Islet precursor cell (in vitro differentiated cells): ENCODE measurements around the gene ATG9A.
A peak's percentile ranks its signal among the peaks of the same experiment; 100 is the strongest.

Source experiments
- DNase-seq: peaks from one replicate; pipeline ENCODE4 v3.0.0-alpha.2; 2018

The ATG9A gene

DNA sequence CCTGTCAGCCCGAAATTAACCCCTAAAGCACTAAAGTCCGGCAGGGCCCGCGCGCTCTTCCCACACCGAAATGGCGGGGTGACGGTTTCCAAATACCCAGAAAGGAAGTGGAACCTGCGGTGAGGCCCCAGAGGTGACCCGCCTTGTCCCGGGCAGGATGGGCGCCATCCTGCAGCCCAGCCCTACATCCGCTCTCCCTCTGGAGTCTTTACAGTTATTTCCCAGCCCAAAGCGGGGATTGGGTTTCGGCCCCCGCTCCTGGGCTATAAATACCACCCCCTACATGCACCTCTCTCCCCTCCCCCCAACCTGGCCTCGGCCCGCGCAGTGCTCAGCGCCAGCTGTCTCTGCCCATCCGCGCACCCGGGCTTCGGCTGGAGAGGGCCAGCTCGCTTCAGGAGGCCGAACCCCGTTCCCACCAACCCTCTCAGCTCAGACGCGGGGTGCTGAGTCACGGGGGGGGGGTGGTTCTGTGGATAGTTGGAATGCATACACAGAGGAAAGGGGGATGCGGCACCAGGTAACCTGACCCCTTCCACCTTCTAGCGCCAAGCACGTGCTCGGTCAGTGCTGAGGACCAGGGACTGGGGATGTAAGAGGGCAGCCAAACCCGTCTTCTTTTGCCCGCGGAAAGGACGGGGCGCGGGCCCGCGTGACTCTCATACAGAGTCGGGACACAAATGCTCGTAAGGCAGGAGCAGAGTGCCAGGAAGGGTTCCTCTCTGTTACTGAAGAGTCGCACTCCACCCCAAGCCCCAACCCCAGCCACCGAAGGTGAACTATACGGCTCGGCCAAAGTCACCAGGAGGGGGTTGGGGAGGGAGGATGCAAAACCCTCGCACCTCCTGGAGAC, 23.7 kb upstream of the ATG9A start, which contains the start of gene TUBA4B:
TUBA4B (plus strand) TSS at position 344 of the 853 bp plus-strand sequence; CDS start at position 509, 165 bp downstream.
- peak; percentile 65 for DNase-seq

- no peak for DNase-seq
Measured at GRCh38 chr2:219252570-219252899, 23.1 kb upstream of the ATG9A start.

- no peak for DNase-seq
Measured at GRCh38 chr2:219252084-219252483, 22.6 kb upstream of the ATG9A start.

DNA sequence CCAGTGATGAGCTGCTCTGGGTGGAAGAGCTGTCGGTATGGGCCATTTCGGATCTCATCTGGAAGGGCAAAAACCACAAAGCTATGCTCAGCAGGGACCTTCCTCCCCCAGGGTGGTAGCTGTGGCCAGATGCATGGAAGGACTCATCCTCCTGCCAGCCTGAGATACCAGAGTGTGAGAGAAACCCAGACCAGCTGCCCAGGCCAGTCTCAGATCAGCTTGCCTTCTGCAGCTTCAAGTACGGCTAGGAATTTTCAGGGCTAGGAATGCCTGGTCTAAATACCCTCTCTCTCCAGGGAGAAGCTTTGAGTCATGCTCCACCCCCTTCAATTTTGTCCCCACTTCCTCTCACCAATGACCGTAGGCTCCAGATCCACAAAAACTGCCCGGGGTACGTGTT, 22.2 kb upstream of the ATG9A start:
- no peak for DNase-seq

DNA sequence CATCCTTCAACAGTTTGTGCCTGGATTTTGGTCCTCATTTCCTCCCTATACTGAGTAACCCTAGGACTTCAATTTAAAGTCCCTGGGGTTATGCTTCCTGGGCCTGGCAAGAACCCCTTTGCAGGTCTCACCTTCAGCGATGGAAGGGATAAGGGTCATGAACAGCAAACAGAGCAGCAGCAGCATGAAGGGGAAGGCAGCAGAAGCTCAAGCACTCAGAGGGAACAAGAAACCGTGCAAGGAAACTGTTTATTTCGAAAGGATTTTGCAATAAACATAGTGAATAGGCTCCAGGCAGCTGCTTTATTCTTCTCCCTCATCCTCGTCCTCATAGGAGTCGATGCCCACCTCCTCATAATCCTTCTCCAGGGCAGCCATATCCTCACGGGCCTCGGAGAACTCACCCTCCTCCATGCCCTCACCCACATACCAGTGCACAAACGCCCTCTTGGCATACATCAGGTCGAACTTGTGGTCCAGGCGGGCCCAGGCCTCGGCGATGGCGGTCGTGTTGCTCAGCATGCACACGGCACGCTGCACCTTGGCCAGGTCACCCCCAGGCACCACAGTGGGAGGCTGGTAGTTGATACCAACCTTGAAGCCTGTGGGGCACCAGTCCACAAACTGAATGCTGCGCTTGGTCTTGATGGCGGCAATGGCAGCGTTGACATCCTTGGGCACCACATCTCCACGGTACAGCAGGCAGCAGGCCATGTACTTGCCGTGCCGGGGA, 20.8 kb upstream of the ATG9A start:
- DNase-seq = no peak

DNA sequence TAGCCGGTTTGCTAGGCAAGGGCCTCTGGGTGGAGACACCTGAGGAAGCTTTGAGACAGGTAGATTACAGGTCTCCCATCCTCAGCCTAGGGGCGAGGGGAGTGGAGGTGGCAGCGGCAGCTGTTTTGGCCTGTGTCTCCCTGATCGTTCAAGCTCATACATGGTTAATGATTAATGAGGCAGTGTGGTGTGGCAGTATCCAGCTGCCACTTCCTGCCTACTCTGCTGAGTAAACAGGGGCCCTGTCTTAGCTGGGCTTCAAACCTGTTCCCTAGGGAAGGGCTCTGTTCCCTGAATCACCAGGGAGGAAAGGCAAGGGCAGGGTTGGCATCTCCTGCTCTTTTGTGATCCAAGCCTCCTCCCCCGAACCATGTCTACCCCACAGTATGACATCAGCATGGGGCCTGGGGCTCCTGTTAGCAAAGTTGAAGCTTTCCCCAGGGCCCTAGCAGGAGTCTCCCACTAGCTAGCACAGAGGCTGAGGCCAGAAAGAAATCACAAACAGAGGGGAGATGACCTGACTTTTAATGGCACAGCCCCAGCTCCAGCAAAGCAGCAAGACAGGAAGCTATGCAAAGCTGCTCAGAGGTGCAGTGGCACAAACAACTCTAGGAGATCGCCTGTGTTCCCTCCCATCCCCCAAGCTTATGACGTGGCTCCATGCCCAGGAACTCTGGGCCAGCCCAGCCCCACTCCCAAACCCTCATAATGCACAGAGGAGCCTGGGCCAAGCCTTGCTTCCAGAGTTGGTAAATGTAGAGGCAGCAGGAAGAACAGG, 20.0 kb upstream of the ATG9A start:
- DNase-seq = peak; percentile 61

- no peak for DNase-seq
Measured at GRCh38 chr2:219248845-219249202, 19.4 kb upstream of the ATG9A start.

DNA sequence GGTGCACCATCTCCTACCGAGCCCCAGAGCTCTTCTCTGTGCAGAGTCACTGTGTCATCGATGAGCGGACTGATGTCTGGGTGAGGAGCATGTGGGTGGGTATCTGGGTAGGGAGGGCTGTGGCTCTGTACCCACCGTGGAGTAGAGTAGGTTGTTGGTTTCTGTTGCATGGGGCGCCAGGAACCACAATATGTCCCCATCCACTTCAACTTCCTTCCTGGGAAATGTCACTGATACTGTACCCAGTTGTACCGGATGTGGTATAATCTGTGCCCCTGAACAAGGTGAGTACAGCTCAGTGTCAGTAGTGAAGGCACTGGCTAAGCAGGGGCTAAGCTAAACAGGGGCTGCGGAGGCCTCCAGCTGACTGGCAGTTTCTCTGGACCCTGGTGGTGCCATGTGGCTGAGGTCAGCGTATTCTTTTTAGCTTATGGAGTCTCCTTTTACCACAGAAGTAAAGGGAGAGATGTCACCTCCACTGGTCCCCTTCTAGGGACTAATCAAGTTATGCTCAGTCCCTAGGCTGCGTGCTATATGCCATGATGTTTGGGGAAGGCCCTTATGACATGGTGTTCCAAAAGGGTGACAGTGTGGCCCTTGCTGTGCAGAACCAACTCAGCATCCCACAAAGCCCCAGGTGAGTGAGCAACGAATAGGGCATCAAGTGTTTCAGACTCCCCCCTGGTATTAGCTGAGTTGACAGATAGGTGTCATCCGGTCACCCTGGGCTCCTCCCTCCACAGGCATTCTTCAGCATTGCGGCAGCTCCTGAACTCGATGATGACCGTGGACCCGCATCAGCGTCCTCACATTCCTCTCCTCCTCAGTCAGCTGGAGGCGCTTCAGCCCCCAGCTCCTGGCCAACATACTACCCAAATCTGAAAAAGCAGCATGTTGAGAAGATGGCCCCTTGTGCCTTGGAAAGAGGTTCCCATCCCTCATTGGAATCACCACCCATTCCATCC, 18.5 kb upstream of the ATG9A start:
- DNase-seq = no peak

DNA sequence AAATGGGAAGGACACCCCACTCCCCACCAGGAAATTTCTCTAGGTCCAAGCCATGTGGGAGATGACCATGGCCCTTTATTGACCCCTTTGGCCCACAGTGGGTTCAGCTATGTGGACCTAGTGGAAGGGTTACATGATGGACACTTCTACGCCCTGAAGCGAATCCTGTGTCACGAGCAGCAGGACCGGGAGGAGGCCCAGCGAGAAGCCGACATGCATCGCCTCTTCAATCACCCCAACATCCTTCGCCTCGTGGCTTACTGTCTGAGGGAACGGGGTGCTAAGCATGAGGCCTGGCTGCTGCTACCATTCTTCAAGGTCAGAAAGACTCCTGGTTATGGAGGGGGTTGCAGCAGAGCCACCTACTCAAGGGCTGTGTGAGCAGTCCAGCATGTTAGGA, 17.1 kb upstream of the ATG9A start:
- DNase-seq = no peak

GRCh38 chr2:219245899-219246230, 16.4 kb upstream of the ATG9A start:
- no peak for DNase-seq

GRCh38 chr2:219245148-219245898, 15.9 kb upstream of the ATG9A start, which contains the start of the genes GLB1L and STK16:
Gene GLB1L, minus strand, starts transcription at chr2:219245444. Its CDS starts 1,871 bp downstream, at chr2:219243573.
Gene STK16, plus strand, starts transcription at chr2:219245479. Its CDS starts 521 bp downstream, at chr2:219246000.
- DNase-seq = peak; percentile 97

GRCh38 chr2:219244789-219245147, 15.3 kb upstream of the ATG9A start:
- DNase-seq = no peak

GRCh38 chr2:219243291-219243761, 13.9 kb upstream of the ATG9A start:
- DNase-seq = no peak

DNA sequence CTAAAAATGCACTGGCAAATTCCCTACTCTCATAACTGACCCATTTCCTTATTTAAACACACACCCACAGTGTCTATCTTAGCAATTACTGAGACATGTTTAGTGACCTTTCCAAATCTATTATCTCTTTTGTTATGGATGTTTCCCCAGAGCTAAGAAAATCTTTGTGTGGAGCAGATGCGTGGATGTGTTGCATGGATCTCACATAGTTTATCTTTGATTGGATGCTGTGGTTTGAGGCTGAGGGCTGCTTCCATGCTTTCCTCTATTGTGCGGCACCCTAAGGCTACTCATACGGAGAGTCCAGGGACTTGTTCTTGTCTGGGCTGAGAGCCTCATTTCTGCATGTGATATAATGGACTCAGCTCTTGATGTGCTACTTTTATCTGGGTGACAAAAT, 4.9 kb upstream of the ATG9A start:
- DNase-seq = no peak

- DNase-seq = peak; percentile 85
Measured at GRCh38 chr2:219230059-219230540, 664 bp upstream of the ATG9A start.

- DNase-seq = no peak
Measured at GRCh38 chr2:219228911-219229304, 528 bp downstream of the ATG9A start.

DNA sequence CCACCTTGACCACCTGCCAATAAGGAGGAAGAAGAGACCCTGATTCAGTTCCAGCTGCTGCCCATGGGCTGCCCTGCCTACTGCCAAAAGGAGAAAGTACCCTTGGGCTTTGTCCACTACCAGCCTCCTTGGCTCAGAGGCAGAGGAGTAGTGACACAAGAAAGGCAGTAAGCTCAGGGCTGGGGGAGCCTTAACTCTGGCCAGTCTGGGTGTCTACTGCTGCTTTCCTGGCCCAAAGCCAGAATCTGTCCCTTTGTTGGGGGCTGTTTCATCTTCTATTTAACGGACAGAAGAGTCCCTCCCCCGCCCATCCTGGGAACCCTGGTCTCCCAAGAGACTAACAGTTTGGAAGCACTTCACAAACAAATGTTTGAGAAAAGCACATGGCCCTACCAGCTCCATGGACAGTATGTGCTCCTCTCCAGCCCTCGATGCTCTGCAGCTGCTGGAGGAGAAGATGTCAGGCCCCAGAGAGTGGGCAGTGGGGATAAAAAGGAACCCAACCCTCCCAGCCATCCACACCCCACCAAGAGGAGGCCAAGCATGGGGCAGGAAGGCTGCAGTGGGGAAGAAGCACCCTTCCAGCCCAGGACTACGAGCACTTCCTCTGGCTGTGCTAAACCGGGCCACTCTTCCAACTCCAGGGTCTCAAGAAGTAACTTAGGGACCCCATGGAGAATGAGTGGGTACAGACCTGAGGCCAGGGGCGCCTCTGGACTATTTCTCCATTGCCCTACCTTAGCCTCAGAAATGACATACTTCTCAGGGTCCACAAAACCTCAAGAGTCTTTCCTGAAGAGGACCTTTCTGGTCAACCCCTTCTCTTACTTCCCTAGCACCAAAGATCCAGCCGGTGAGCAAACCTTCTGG, 1.2 kb downstream of the ATG9A start:
- DNase-seq = no peak

DNA sequence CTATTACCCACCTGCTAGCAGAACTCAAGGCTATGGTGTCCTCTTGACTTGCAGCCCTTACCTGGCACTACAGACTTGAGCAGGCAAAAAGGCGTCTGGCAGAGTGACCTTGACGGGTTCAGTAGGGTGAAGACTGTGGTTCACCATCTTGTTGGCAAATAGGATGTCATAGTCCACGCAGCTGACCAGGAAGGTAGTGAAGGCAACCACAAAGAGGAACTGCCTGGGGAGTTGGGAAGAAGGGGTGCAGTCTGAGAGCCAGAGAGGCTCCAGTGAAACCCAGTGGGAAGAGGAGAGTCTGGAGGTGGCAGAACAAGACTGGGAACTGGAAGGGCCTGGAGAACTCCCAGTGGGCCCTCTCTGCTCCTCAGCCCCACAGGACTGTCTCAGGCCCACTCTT, 4.1 kb downstream of the ATG9A start:
- DNase-seq = no peak

DNA sequence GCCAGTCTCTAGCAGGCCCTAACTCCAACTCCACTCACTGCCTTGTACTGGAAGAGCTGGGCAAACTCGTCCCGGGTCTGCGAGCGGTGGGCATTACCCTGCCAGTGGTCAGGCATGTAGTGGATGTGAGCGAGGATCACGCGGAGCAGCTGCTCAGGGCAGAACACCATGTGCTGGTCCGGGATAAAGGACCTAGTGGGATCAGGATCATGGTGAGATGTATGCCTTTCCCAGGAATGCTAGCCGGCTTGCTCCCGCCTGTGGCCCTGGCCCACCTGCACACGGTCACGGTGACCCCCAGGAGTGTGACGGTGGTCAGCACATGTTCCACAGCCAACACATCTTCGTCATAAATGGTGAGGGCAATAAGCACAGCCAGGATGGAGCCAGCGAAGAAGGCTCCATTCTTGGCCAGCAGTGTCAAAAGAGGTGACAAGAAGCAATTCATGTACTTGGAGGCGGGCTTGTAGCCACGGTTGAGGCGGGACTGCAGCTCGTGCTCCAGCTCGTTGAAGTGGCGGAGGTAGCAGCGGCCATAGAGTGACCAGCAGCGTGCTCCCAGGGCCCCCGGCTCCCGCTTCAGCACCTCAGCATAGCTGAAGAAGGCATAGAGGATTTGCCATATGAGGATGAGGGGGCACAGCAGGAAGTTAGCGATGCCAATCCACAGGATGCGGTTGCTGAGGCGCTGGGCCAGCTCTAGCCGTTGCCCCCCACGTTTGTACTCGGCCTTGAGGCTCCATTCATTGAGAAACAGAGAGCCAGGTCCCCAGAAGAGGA, 5.4 kb downstream of the ATG9A start:
- DNase-seq = no peak
